GM12872 (cell line): ENCODE results near the gene ABRACL.

Experiments used
- CTCF ChIP-seq: IDR thresholded peaks from 3 replicates; pipeline ENCODE4 v1.5.1; 2011; ENCODE audit warnings: low read depth, mild to moderate bottlenecking, low read length, moderate library complexity; ENCODE audit not compliant: insufficient read depth

Gene ABRACL

GRCh38 chr6:139053382-139053781, 24.8 kb downstream of the ABRACL start:
- no peak for TF ChIP-seq CTCF

- no peak for TF ChIP-seq CTCF
These were observed 25.5 kb downstream of the ABRACL start for GRCh38 chr6:139054001-139054400.

GRCh38 chr6:139055709-139056108, 27.2 kb downstream of the ABRACL start:
- TF ChIP-seq CTCF = no peak

- no peak for TF ChIP-seq CTCF
These were observed 29.5 kb downstream of the ABRACL start for GRCh38 chr6:139058029-139058428.

GRCh38 chr6:139060332-139060731, 31.8 kb downstream of the ABRACL start:
- no peak for TF ChIP-seq CTCF

GRCh38 chr6:139062932-139063646, 34.5 kb downstream of the ABRACL start:
- TF ChIP-seq CTCF = no peak

- TF ChIP-seq CTCF = no peak
These were observed 36.6 kb downstream of the ABRACL start for GRCh38 chr6:139064981-139065665.
